Muscle of back (tissue), 13 donors: ENCODE results near the gene PMIS2. TPM values are rescaled to one million over a fixed set of nuclear protein-coding genes. Genes with fewer than 3 reads are reported as not detected.

ENCODE experiments used
- DNase-seq, 3 donors: peaks; one replicate each; pipeline versions ENCODE4 v3.0.0 to v3.0.0-alpha.2; 2013
- long read RNA-seq, 9 donors: transcript quantifications; one replicate each; lab custom pipeline, GENCODE V29; 2026
- polyA plus RNA-seq, 10 donors: library from polyadenylated mRNA; unstranded; fragments of 120-200 nt; gene quantifications; one replicate each; pipeline ENCODE4 v1.2.1, GENCODE V29; 2013; ENCODE audit not compliant: insufficient read length in 10 of 10

The PMIS2 gene
- not detected for polyA plus RNA-seq
- long read RNA-seq, donor 1, result 0 reads
- long read RNA-seq, donor 2, result 0 reads
- long read RNA-seq, donor 3, result 0 reads
- long read RNA-seq, donor 4, result 0 reads
- long read RNA-seq, donor 5, result 0 reads
- long read RNA-seq, donor 6, result 0 reads
- long read RNA-seq, donor 7, result 0 reads
- long read RNA-seq, donor 8, result 0 reads
- long read RNA-seq, donor 9, result 0 reads

DNA sequence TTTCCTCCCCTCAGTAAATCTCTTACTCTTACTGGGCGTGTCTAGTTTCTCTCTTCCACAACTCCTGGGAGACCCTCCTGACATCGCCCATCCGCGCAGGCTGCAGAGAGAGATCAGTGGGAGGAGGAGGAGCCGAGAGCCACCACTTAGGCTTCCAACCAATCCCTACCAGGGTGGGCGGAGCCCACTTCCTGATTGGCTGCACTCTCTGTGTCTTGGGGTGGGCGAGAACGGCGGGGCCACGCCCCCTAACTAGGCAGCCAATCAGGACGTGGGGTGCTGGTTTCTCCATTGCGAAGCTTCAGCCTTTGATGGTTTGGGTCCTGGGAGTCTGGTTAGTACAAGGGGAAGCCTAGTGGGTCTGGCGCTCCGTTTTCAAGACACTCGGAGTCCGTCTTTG lies at the start of gene PMIS2:
PMIS2 (plus strand) TSS at position 326 of the 400 bp plus-strand sequence. CDS start 87 bp downstream, outside the sequence.
- DNase-seq, result no peak

DNA sequence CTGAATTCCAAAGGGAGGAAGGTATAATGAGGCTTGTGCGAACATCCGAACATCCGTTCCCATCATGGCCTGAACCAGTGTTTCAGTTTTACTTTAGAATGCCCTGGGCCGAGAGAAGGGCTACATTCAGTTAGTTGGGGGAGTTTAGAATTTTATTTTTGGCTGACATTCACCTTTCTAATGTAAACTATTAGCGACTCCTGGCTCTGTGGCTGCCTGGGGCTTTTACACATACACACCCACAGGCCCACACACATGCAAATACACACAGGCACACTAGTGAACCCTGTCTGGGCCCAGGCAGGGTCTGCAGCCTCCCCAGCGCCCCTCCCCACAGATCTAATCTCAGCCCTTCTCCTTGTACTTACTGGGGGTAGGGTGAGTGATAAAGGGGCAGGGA lies 46.7 kb upstream of the PMIS2 start:
- DNase-seq, result no peak

GRCh38 chr19:35539850-35540249 lies 46.1 kb upstream of the PMIS2 start:
- DNase-seq, result no peak

DNA sequence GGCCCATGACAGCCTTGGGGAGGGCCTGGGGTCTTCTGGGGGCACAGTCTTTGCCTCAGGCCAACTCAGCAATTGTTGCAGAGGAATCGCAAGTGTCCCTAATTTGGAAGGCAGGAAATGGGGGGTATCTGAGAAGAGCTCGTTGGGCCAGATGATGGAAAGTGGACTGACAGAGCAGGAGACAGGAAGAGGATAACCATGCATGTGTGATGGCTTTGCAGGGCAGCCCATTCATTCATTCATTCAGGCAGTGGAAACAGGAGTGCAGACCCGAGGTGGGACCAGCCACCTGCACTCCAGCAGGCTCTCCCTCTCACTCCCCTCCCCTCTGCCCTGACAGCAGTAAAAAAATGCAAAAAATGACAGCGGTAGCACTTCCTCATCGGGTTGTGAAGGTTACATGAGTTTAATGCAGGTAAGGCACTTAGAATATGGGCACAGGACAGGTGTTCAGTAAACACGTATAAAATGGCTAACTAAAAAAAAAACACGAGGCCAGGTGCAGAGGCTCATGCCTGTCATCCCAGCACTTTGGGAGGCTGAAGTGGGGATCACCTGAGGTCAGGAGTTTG lies 45.5 kb upstream of the PMIS2 start:
- no peak for DNase-seq

DNA sequence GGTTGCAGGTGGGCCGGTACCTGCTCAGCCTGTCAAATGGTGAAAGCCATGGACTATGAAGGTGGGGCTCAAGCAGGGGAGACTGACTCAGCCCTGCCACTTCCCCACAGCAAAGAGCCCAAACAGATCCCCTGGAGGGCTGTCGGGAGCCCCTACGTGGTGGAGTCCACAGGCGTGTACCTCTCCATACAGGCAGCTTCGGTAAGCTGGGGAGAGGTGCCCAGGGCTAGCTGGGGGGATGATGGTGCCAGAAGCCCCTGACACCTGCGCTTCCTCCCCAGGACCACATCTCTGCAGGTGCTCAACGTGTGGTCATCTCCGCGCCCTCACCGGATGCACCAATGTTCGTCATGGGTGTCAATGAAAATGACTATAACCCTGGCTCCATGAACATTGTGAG lies 43.8 kb upstream of the PMIS2 start:
- DNase-seq, result no peak

- no peak for DNase-seq
These were observed 42.5 kb upstream of the PMIS2 start for GRCh38 chr19:35543280-35544109.

DNA sequence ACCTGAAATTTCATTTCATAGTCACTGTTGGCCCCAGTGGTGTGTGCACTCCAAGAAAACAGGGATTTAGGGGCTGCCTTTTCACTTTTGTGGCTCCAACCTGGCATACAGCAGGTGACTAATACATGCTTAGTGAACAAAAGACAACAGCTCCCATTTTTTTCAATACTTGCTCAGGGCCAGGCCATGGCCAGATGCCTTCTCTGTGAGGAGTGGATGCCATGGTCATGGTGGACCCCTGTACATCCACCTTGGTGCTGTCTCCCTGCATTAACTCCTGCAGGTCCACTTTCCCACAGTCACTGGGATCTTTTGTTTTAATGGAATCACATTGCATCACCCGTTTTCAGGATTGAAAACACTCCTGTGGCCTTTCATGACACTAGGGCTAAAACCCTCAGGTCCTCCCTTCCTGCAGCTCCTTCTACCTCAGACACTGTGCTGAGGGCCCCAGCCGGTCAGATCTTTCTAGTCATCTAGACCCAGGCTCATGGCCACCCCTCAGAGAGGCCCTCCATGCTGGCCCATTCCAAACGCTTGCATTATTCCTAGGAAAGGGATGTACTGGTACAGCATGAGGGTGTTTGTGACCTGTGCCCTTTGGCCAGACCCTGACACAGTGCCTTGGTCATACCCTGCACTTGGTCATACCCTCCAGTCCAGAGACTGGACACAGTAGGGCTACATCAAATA lies 41.7 kb upstream of the PMIS2 start:
- no peak for DNase-seq

DNA sequence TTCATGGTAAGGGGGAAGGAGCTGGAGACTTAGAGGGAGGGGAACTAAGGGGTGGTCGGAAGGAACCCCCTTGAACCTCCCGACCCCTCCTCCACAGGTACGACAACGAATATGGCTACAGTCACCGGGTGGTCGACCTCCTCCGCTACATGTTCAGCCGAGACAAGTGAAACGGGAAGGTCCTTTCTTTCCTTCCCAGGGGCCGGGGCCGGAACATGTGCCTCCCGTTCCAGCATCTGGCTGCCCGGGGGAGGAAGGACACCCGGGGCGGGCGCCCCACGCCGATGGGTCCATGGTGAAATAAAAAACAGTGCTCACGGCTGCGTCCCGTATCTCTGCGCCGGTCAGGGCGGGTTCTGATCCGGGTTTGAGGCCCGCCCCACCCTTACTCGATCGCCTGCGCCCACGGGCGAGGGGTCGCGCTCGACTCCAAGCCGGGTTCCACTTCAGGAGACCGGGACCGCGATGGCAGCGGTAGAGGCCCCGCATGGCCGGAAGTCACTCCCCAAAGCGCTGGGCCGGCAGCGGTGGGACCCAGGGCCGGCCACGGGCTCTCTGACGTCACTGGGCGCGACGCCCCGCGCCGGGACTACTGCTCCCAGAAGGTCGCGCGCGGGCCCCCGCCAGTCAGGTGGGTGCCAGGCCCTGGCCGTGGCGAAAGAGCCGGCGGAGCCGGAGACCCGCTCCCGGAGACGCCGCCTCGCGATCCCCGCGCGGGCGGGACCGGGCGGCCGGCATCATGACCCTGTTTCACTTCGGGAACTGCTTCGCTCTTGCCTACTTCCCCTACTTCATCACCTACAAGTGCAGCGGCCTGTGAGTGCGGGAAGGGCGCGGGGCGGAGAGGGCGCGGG lies 40.7 kb upstream of the PMIS2 start, which contains the start of gene TMEM147:
TMEM147 (plus strand) TSS at position 626 of the 854 bp plus-strand sequence; CDS start at position 740, 114 bp downstream.
- peak; percentile 84 to 96 (median 93) for DNase-seq

- DNase-seq, result no peak
These were observed 40.1 kb upstream of the PMIS2 start for GRCh38 chr19:35545855-35546381.

- no peak for DNase-seq
These were observed 39.4 kb upstream of the PMIS2 start for GRCh38 chr19:35546532-35546931.

DNA sequence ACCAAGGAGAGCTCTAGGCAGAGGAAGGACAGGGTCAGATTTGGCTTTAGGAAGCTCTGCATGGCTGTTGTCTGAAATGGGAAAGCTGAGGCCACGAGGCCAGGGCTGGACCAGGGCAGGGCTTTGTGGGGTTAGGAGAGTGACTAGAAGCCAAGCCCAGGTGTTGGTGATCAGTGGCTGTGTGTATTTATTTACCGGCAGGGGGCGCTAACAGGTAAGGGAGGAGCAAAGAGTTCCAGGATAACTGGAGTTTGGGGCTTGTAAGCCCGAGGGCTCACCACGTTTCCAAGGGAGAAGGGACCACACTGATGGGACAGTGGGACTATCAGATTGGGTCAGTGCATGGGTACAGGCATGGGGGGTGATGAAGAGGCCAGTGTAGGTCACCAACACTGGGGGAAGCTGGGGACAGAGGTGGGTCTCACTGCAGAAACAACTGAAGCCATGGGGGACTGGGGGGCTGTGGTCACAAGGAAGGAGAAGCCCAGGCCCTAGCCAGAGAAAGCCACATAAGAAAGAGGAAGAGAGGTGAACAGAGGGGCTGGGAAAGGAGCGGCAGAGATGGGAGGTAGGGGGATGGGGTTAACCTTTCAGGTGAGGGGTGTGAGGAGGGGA lies 36.7 kb upstream of the PMIS2 start:
- DNase-seq, result peak in 2 of 3 donors; percentile 38 to 68

GRCh38 chr19:35549879-35550523 lies 36.0 kb upstream of the PMIS2 start:
- DNase-seq, result no peak

- DNase-seq, result no peak
These were observed 34.7 kb upstream of the PMIS2 start for GRCh38 chr19:35551091-35551810.

DNA sequence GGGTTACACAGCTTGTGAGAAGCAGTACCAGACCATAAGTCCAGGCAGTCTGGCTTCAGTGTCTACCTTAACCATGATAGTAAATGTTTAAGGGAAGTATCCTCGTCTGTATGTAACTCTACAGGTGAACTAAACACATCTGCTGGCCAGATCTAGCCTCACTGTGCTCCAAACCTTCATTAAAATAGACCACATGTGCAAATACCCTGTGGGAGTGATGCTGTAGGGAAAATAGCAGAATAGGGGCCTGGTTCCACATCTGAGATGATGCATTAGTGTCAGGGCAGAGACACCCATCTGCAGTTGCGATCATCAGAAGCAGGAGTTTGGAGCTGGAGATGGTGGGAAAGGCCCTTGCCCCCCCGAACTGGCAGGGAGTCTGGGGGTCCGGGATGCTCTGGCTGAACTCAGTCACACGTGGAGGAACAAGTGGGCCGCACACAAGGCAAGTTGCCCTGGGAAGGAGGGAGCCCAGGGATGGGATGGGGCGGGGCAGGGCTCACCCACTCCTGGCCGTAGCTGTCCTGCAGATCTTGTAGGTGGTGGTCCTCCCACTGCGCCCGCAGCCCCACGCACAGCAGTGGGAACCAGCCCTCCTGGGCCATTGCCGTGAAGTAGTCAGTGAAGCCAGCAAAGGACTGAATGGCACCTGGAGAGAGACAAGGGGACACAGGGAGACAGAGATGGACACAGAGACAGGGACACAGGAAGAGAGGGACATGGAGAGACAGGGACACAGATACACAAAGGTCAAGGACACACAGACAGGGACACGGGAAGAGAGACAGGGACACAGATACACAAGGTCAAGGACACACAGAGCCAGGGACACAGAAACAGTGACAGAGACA lies 33.2 kb upstream of the PMIS2 start:
- DNase-seq, result no peak

- no peak for DNase-seq
These were observed 32.5 kb upstream of the PMIS2 start for GRCh38 chr19:35553385-35554000.

GRCh38 chr19:35554076-35554475 lies 31.9 kb upstream of the PMIS2 start:
- no peak for DNase-seq

- DNase-seq, result no peak
These were observed 30.5 kb upstream of the PMIS2 start for GRCh38 chr19:35555301-35556005.
